IMR-90 (cell line): ENCODE measurements around the gene ODAD3. TPM values are rescaled to one million over a fixed set of nuclear protein-coding genes. Genes with fewer than 3 reads are reported as not detected.

Source experiments
- ATAC-seq: fragments of 200-7000 bp; cut with Tn5 transposase; 2 replicates; pipeline ENCODE4 v1.9.1; 2020; ENCODE audit warnings: low read depth, mild to moderate bottlenecking, moderate library complexity
- BruUV-seq: library from RNA; stranded (reverse); fragments of 400-500 nt; replicated peaks from 2 replicates; lab custom pipeline; 2021; lab: Mats Ljungman, UMichigan
- CTCF ChIA-PET: fragments of 300-600 bp; formaldehyde crosslinking; extraction: SDS; loops from one replicate; lab custom pipeline; 2021; ENCODE audit warnings: antibody characterized with exemption; lab: Yijun Ruan, JAX
- POLR2A ChIA-PET: fragments of 300-600 bp; sonication (Branson Sonifier 250); formaldehyde crosslinking; loops from one replicate; lab custom pipeline; 2022; ENCODE audit warnings: antibody characterized with exemption; ENCODE audit not compliant: unreplicated experiment; lab: Charles Lee
- DNase-seq: peaks from one replicate; pipeline ENCODE4 v3.0.0; 2013
- H2AFZ ChIP-seq: replicated peaks from 2 replicates; pipeline ENCODE3; 2013; ENCODE audit warnings: low read length, mild to moderate bottlenecking; ENCODE audit not compliant: poor library complexity
- H2AK5ac ChIP-seq: 2 replicates; pipeline ENCODE4 v1.6.1; 2013; ENCODE audit warnings: low read depth, low read length, inconsistent platforms
- H2AK9ac ChIP-seq: replicated peaks from 2 replicates; pipeline ENCODE3; 2013; ENCODE audit warnings: mild to moderate bottlenecking, low read depth, low read length, moderate library complexity; ENCODE audit not compliant: poor library complexity
- H2BK120ac ChIP-seq: 2 replicates; pipeline ENCODE4 v1.6.1; 2013; ENCODE audit warnings: low read depth, low read length, inconsistent platforms
- H2BK15ac ChIP-seq: 3 replicates; pipeline ENCODE4 v1.6.1; 2013; ENCODE audit warnings: low read depth, low read length, inconsistent platforms
- H2BK20ac ChIP-seq: 2 replicates; pipeline ENCODE4 v1.6.1; 2013; ENCODE audit warnings: low read depth, mild to moderate bottlenecking, inconsistent platforms, low read length, moderate library complexity
- H2BK5ac ChIP-seq: 2 replicates; pipeline ENCODE4 v1.6.1; 2013; ENCODE audit warnings: mild to moderate bottlenecking, low read depth, low read length, inconsistent platforms; ENCODE audit not compliant: poor library complexity, severe bottlenecking
- H3K14ac ChIP-seq: replicated peaks from 2 replicates; pipeline ENCODE4 v1.6.1; 2013; ENCODE audit warnings: low read depth, low read length, inconsistent platforms
- H3K18ac ChIP-seq: 2 replicates; pipeline ENCODE4 v1.6.1; 2013; ENCODE audit warnings: low read depth, low read length, control low read depth
- H3K23ac ChIP-seq: 2 replicates; pipeline ENCODE4 v1.6.1; 2013; ENCODE audit warnings: low read depth, low read length, inconsistent platforms
- H3K27ac ChIP-seq: 2 replicates; pipeline ENCODE4 v1.5.1; 2013; ENCODE audit warnings: mild to moderate bottlenecking, control low read depth, low read length; ENCODE audit not compliant: insufficient read depth
- H3K27me3 ChIP-seq: 2 replicates; pipeline ENCODE4 v1.6.1; 2013; ENCODE audit warnings: low read length; ENCODE audit not compliant: control insufficient read depth, insufficient read depth
- H3K36me3 ChIP-seq: 2 replicates; pipeline ENCODE4 v1.6.1; 2013; ENCODE audit warnings: low read length, mixed read lengths; ENCODE audit not compliant: control insufficient read depth, insufficient read depth
- H3K4ac ChIP-seq: 2 replicates; pipeline ENCODE4 v1.6.1; 2013; ENCODE audit warnings: low read depth, low read length, inconsistent platforms
- H3K4me1 ChIP-seq: 2 replicates; pipeline ENCODE4 v1.6.1; 2013; ENCODE audit warnings: low read length, mixed read lengths; ENCODE audit not compliant: control insufficient read depth, insufficient read depth
- H3K4me2 ChIP-seq: 2 replicates; pipeline ENCODE4 v1.6.1; 2013; ENCODE audit warnings: low read depth, mild to moderate bottlenecking, control low read depth, low read length, moderate library complexity
- H3K4me3 ChIP-seq: 2 replicates; pipeline ENCODE4 v1.5.1; 2013; ENCODE audit warnings: low read depth, mild to moderate bottlenecking, control low read depth, low read length, moderate library complexity; ENCODE audit not compliant: insufficient read depth
- H3K56ac ChIP-seq: 2 replicates; pipeline ENCODE4 v1.6.1; 2013; ENCODE audit warnings: low read length, inconsistent platforms; ENCODE audit not compliant: insufficient read depth; ENCODE audit errors: extremely low read depth
- H3K79me1 ChIP-seq, 2 experiments: 2 replicates each; pipeline ENCODE4 v1.6.1; 2013; ENCODE audit warnings: low read length in 2 of 2, inconsistent platforms in 1 of 2, low read depth in 1 of 2
- H3K9ac ChIP-seq: 2 replicates; pipeline ENCODE4 v1.6.1; 2013; ENCODE audit warnings: low read depth, low read length, control low read depth
- H3K9me1 ChIP-seq: 2 replicates; pipeline ENCODE4 v1.6.1; 2013; ENCODE audit warnings: low read length, inconsistent platforms; ENCODE audit not compliant: insufficient read depth
- H3K9me3 ChIP-seq: 2 replicates; pipeline ENCODE4 v1.6.1; 2013; ENCODE audit warnings: low read length; ENCODE audit not compliant: control insufficient read depth, insufficient read depth
- H4K20me1 ChIP-seq: 2 replicates; pipeline ENCODE4 v1.6.1; 2013; ENCODE audit warnings: low read length, inconsistent platforms; ENCODE audit not compliant: insufficient read depth
- H4K5ac ChIP-seq: 2 replicates; pipeline ENCODE4 v1.6.1; 2013; ENCODE audit warnings: mild to moderate bottlenecking, low read depth, low read length, control low read depth
- H4K8ac ChIP-seq, 2 experiments: 2 replicates each; pipeline ENCODE4 v1.6.1; 2013; ENCODE audit warnings: low read depth in 2 of 2, low read length in 2 of 2, control low read depth in 1 of 2, inconsistent platforms in 1 of 2
- H4K91ac ChIP-seq: 2 replicates; pipeline ENCODE4 v1.6.1; 2013; ENCODE audit warnings: low read depth, low read length, inconsistent platforms; ENCODE audit not compliant: insufficient read depth
- BHLHE40 ChIP-seq: fragments of 150-350 bp; IDR thresholded peaks from 2 replicates; pipeline ENCODE4 v1.6.1; 2016; ENCODE audit warnings: mild to moderate bottlenecking, low read depth, low read length
- CEBPB ChIP-seq: IDR thresholded peaks from 2 replicates; pipeline ENCODE4 v1.6.1; 2012; ENCODE audit warnings: low read depth, low read length, improper control_type of control experiment
- CHD1 ChIP-seq: IDR thresholded peaks from 2 replicates; pipeline ENCODE4 v1.6.1; 2012; ENCODE audit warnings: low read depth, low read length, improper control_type of control experiment
- FOS ChIP-seq: fragments of 150-350 bp; IDR thresholded peaks from 2 replicates; pipeline ENCODE4 v1.6.1; 2016; ENCODE audit warnings: low read depth, low read length
- MAFK ChIP-seq: IDR thresholded peaks from 2 replicates; pipeline ENCODE4 v1.6.1; 2012; ENCODE audit warnings: low read depth, low read length, improper control_type of control experiment
- MAZ ChIP-seq: IDR thresholded peaks from 2 replicates; pipeline ENCODE4 v1.6.1; 2012; ENCODE audit warnings: low read depth, mild to moderate bottlenecking, low read length, improper control_type of control experiment, moderate library complexity, borderline replicate concordance
- NFE2L2 ChIP-seq: fragments of 150-350 bp; IDR thresholded peaks from 2 replicates; pipeline ENCODE4 v1.6.1; 2016; ENCODE audit warnings: low read depth, mild to moderate bottlenecking, low read length
- RAD21 ChIP-seq: IDR thresholded peaks from 2 replicates; pipeline ENCODE4 v1.6.1; 2012; ENCODE audit warnings: low read length, improper control_type of control experiment
- RCOR1 ChIP-seq: IDR thresholded peaks from 2 replicates; pipeline ENCODE4 v1.6.1; 2012; ENCODE audit warnings: mild to moderate bottlenecking, low read length, improper control_type of control experiment; ENCODE audit not compliant: insufficient replicate concordance
- RFX5 ChIP-seq: IDR thresholded peaks from 2 replicates; pipeline ENCODE4 v1.8.0; 2012; ENCODE audit warnings: low read depth, mild to moderate bottlenecking, low read length, moderate library complexity
- SMC3 ChIP-seq: fragments of 150-350 bp; IDR thresholded peaks from 2 replicates; pipeline ENCODE4 v1.6.1; 2016; ENCODE audit warnings: low read depth, mild to moderate bottlenecking, antibody characterized with exemption, low read length, moderate library complexity
- WGBS, 2 experiments: methylation state at CpG; one replicate each; pipeline versions ENCODE4 v1.1.5 to v1.1.7; 2013; ENCODE audit warnings: missing lambda C conversion rate in 2 of 2; ENCODE audit not compliant: insufficient read length in 1 of 2; ENCODE audit errors: extremely low coverage in 2 of 2; 5-methylcytosine and 5-hydroxymethylcytosine counted together
- dilution Hi-C: fragments of 300-500 bp; cut with HindIII; formaldehyde crosslinking; loops from one replicate; pipeline ENCODE4 v1.14.3; 2018; ENCODE audit warnings: low sequenced_read_pairs; ENCODE audit not compliant: unreplicated experiment
- in situ Hi-C: fragments of 300-500 bp; cut with MboI; formaldehyde crosslinking; loops from 3 replicates; pipeline ENCODE4 v1.14.3; 2019; ENCODE audit warnings: low sequenced_read_pairs, inconsistent platforms, mixed read lengths
- intact Hi-C: fragments of 100-400 bp; cut with micrococcal nuclease; formaldehyde crosslinking; loops from 2 replicates; pipeline ENCODE4 v1.10.0; 2022
- polyA plus RNA-seq, 3 experiments: library from polyadenylated mRNA; depleted of rRNA; stranded (reverse); fragments of >200 nt; gene quantifications; 2 replicates each; pipeline ENCODE4 v1.2.3, GENCODE V29; 2012; ENCODE audit warnings: low replicate concordance in 1 of 3
- total RNA-seq: library from RNA; depleted of rRNA; stranded (reverse); fragments of >200 nt; gene quantifications from 2 replicates; pipeline ENCODE4 v1.2.3, GENCODE V29; 2012

The ODAD3 gene
- total and polyA plus RNA-seq, 2 of the 4 experiments (the other 2 are of a cell fraction), result under 0.01 to 0.44 TPM

DNA sequence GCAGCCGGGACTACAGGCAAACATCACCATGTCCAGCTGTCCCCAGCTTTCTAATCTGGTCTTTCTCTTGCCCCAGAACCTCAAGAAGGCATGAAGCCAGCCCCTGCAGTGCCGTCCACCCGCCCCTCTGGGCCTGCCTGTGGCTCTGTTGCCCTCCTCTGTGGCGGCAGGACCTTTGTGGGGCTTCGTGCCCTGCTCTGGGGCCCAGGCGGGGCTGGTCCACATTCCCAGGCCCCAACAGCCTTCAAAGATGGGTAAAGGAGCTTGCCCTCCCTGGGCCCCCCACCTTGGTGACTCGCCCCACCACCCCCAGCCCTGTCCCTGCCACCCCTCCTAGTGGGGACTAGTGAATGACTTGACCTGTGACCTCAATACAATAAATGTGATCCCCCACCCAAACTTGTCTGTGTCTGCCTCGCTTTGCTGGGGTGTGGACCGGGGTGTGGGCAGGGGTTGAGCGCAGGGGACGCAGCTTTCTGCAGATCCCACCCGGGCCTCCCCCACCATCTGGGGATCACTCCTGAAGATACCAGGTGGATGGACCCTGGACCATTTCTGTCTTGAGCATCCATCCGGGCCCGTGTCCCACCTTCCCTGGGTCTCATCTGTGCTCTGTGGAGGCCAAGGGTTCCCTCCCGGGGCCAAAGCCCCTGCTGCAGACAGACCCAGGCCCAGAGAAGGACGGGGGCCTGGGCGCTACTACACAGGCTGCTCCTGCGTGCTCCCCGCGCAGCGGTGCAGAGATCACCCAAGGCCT is 15.8 kb upstream of the ODAD3 start:
- no peak overlapping the region for H3K56ac ChIP-seq
- H4K20me1 ChIP-seq, result no peaks in the 10 kb centered on the region
- peak overlapping the region; percentile 50 for H2AK9ac ChIP-seq
- no peak overlapping the region for H3K4me2 ChIP-seq
- H3K4me3 ChIP-seq, result no peak overlapping the region
- no peak overlapping the region for H3K27ac ChIP-seq
- H2AFZ ChIP-seq, result no peak overlapping the region
- no peaks in the 10 kb centered on the region for H3K9me3 ChIP-seq
- dilution Hi-C loops, result no loop called here
- H2BK15ac ChIP-seq, result no peak overlapping the region
- WGBS, 2 experiments, result 82% methylated on average over 5 of the region's 21 CpGs; no CpG with 5 or more reads in 1 of the 2 experiments
- no TSS peak for BruUV-seq
- in situ Hi-C loops, result no loop called here
- no peak for TF ChIP-seq RFX5
- no peak for TF ChIP-seq RAD21
- no peak for TF ChIP-seq FOS
- no peak for TF ChIP-seq SMC3
- no peak for TF ChIP-seq MAFK
- no peak for TF ChIP-seq BHLHE40
- no peak for TF ChIP-seq MAZ
- TF ChIP-seq CEBPB, result no peak
- no peak for TF ChIP-seq NFE2L2
- no peak for TF ChIP-seq RCOR1
- TF ChIP-seq CHD1, result no peak
- POLR2A ChIA-PET, result no interaction called here
- H4K5ac ChIP-seq, result no peak overlapping the region
- no peak overlapping the region for H3K14ac ChIP-seq
- no peak overlapping the region for H2AK5ac ChIP-seq
- H2BK120ac ChIP-seq, result no peak overlapping the region
- no peaks in the 10 kb centered on the region for H3K27me3 ChIP-seq
- no peak overlapping the region for H2BK20ac ChIP-seq
- ATAC-seq, result no peak
- no peak overlapping the region for H3K18ac ChIP-seq
- no peaks in the 10 kb centered on the region for H3K79me1 ChIP-seq
- no peak overlapping the region for H3K9ac ChIP-seq
- H4K91ac ChIP-seq, result no peak overlapping the region
- no peak overlapping the region for H3K23ac ChIP-seq
- CTCF ChIA-PET, result no interaction called here
- no peaks in the 10 kb centered on the region for H3K9me1 ChIP-seq
- H3K4ac ChIP-seq, result no peak overlapping the region
- no peak for DNase-seq
- H4K8ac ChIP-seq, result no peak overlapping the region
- intact Hi-C loops, result no loop called here
- no peak overlapping the region for H2BK5ac ChIP-seq
- H3K4me1 ChIP-seq, result no peaks in the 10 kb centered on the region; the same call in 1 of the 2 replicates
- H3K36me3 ChIP-seq, result peaks cover 35% of the 10 kb centered on the region
